ENCODE results near the gene BGLAP. TPM values are rescaled to one million over a fixed set of nuclear protein-coding genes. Genes with fewer than 3 reads are reported as not detected.

The BGLAP gene
- total and polyA plus RNA-seq, 2 donors from 2014 or later = 1.7 to 1.8 TPM

GRCh38 chr1:156251527-156251926, 9.5 kb downstream of the BGLAP start:
- peaks cover 5 to 49% (median 29%) of the 10 kb centered on the region in 3 donors for H3K36me3 ChIP-seq (ENCODE audit: control insufficient read depth in 2 of 3, insufficient read depth in 3 of 3, low read length in 3 of 3)

GRCh38 chr1:156253634-156254033, 11.7 kb downstream of the BGLAP start:
- peaks cover 5 to 67% (median 41%) of the 10 kb centered on the region in 3 donors for H3K36me3 ChIP-seq (ENCODE audit: control insufficient read depth in 2 of 3, insufficient read depth in 3 of 3, low read length in 3 of 3)
- FAIRE-seq = no peak
- no peak overlapping the region for H3K9ac ChIP-seq (ENCODE audit: low read length in 3 of 3)
- H3K27ac ChIP-seq (ENCODE audit: low read depth in 2 of 2, low read length in 2 of 2) = no peak overlapping the region
- H3K9me3 ChIP-seq (ENCODE audit: control insufficient read depth in 2 of 3, insufficient read depth in 1 of 3, low read length in 3 of 3) = no peaks in the 10 kb centered on the region
- intact Hi-C loops (cut with DNase I) = no loop called here
- H3K27me3 ChIP-seq (ENCODE audit: control insufficient read depth, insufficient read depth, low read length) = no peaks in the 10 kb centered on the region
- no peak overlapping the region for H3K4me3 ChIP-seq (ENCODE audit: low read length in 3 of 3)
- no peaks in the 10 kb centered on the region for H3K4me1 ChIP-seq (ENCODE audit: control insufficient read depth in 2 of 3, insufficient read depth in 2 of 3, low read depth in 1 of 3, low read length in 3 of 3)
- TF ChIP-seq CTCF (IDR thresholded peaks at IDR 0.05; ENCODE audit: borderline replicate concordance, extremely low read depth, insufficient read depth) = no peak
- no peak for DNase-seq

More at GRCh38 chr1:156251527-156251926, 9.5 kb downstream of the BGLAP start:
- Histone ChIP-seq H3K27ac (ENCODE audit: low read depth in 2 of 2, low read length in 2 of 2) (no peak overlapping the region), H3K9me3 (ENCODE audit: control insufficient read depth in 2 of 3, insufficient read depth in 1 of 3, low read length in 3 of 3) (no peaks in the 10 kb centered on the region), H3K9ac (ENCODE audit: low read length in 3 of 3) (no peak overlapping the region), H3K27me3 (ENCODE audit: control insufficient read depth, insufficient read depth, low read length) (no peaks in the 10 kb centered on the region), H3K4me3 (ENCODE audit: low read length in 3 of 3) (no peak overlapping the region), H3K4me1 (ENCODE audit: control insufficient read depth in 2 of 3, insufficient read depth in 2 of 3, low read depth in 1 of 3, low read length in 3 of 3) (no peaks in the 10 kb centered on the region)
- no peak for TF ChIP-seq CTCF (IDR thresholded peaks at IDR 0.05; ENCODE audit: borderline replicate concordance, extremely low read depth, insufficient read depth)
- FAIRE-seq = no peak
- intact Hi-C loops (cut with DNase I) = no loop called here
- DNase-seq = no peak

- Histone ChIP-seq H3K4me1 (ENCODE audit: control insufficient read depth in 2 of 3, insufficient read depth in 2 of 3, low read depth in 1 of 3, low read length in 3 of 3) (no peaks in the 10 kb centered on the region), H3K9me3 (ENCODE audit: control insufficient read depth in 2 of 3, insufficient read depth in 1 of 3, low read length in 3 of 3) (no peaks in the 10 kb centered on the region), H3K4me3 (ENCODE audit: low read length in 3 of 3) (no peak overlapping the region), H3K27ac (ENCODE audit: low read depth in 2 of 2, low read length in 2 of 2) (no peak overlapping the region), H3K27me3 (ENCODE audit: control insufficient read depth, insufficient read depth, low read length) (no peaks in the 10 kb centered on the region), H3K9ac (ENCODE audit: low read length in 3 of 3) (no peak overlapping the region), H3K36me3 (ENCODE audit: control insufficient read depth in 2 of 3, insufficient read depth in 3 of 3, low read length in 3 of 3) (peaks cover 3 to 70% (median 53%) of the 10 kb centered on the region in 3 donors)
- DNase-seq (no peak), FAIRE-seq (no peak)
- intact Hi-C loops (cut with DNase I) = no loop called here
- TF ChIP-seq CTCF (IDR thresholded peaks at IDR 0.05; ENCODE audit: borderline replicate concordance, extremely low read depth, insufficient read depth) = no peak
Observed at GRCh38 chr1:156257711-156258110, 15.7 kb downstream of the BGLAP start.

GRCh38 chr1:156258859-156259258, 16.9 kb downstream of the BGLAP start:
- Histone ChIP-seq H3K27ac (ENCODE audit: low read depth in 2 of 2, low read length in 2 of 2) (no peak overlapping the region), H3K4me1 (ENCODE audit: control insufficient read depth in 2 of 3, insufficient read depth in 2 of 3, low read depth in 1 of 3, low read length in 3 of 3) (no peaks in the 10 kb centered on the region), H3K27me3 (ENCODE audit: control insufficient read depth, insufficient read depth, low read length) (no peaks in the 10 kb centered on the region), H3K4me3 (ENCODE audit: low read length in 3 of 3) (no peak overlapping the region), H3K36me3 (ENCODE audit: control insufficient read depth in 2 of 3, insufficient read depth in 3 of 3, low read length in 3 of 3) (peaks cover 0 to 67% (median 51%) of the 10 kb centered on the region in 3 donors), H3K9ac (ENCODE audit: low read length in 3 of 3) (no peak overlapping the region), H3K9me3 (ENCODE audit: control insufficient read depth in 2 of 3, insufficient read depth in 1 of 3, low read length in 3 of 3) (no peaks in the 10 kb centered on the region)
- intact Hi-C loops (cut with DNase I) = no loop called here
- DNase-seq = no peak
- no peak for TF ChIP-seq CTCF (IDR thresholded peaks at IDR 0.05; ENCODE audit: borderline replicate concordance, extremely low read depth, insufficient read depth)
- no peak for FAIRE-seq
